MCF 10A (cell line): Measurements from ENCODE around the gene CACNA1D. TPM values are rescaled to one million over a fixed set of nuclear protein-coding genes. Genes with fewer than 3 reads are reported as not detected.
"Not testable (repeated sequence)": the region's sequence is repeated elsewhere in the genome, so short reads cannot be mapped to it uniquely, and the experiment has no call there.

Experiments used
- BruUV-seq: library from RNA; stranded (reverse); fragments of 400-500 nt; replicated peaks from 2 replicates; lab custom pipeline; 2021; lab: Mats Ljungman, UMichigan
- CTCF ChIA-PET: fragments of 300-600 bp; sonication (Branson Sonifier 250); formaldehyde crosslinking; extraction: SDS; loops from one replicate; lab custom pipeline; 2021; ENCODE audit warnings: antibody characterized with exemption, inconsistent platforms; lab: Yijun Ruan, JAX
- POLR2A ChIA-PET: fragments of 300-600, 350-650 bp; sonication (Branson Sonifier 250); formaldehyde crosslinking; extraction: SDS; loops from one replicate; lab custom pipeline; 2020; ENCODE audit warnings: antibody characterized with exemption, inconsistent platforms; lab: Yijun Ruan, JAX
- DNase-seq: peaks from one replicate; pipeline ENCODE4 v3.0.0-alpha.2; 2018; ENCODE audit not compliant: unreplicated experiment
- H3K27ac Mint-ChIP-seq: one replicate; pipeline ENCODE4 v1.8.0; 2022; ENCODE audit warnings: mild to moderate bottlenecking, low read depth, mixed read lengths; ENCODE audit not compliant: unreplicated experiment
- H3K27me3 Mint-ChIP-seq: one replicate; pipeline ENCODE4 v1.8.0; 2022; ENCODE audit warnings: mixed read lengths; ENCODE audit not compliant: insufficient read depth, unreplicated experiment
- H3K36me3 Mint-ChIP-seq: one replicate; pipeline ENCODE4 v1.8.0; 2022; ENCODE audit warnings: mild to moderate bottlenecking, moderate library complexity, mixed read lengths; ENCODE audit not compliant: insufficient read depth, unreplicated experiment
- H3K4me1 Mint-ChIP-seq: one replicate; pipeline ENCODE4 v1.8.0; 2022; ENCODE audit warnings: mixed read lengths; ENCODE audit not compliant: insufficient read depth, unreplicated experiment
- H3K4me3 Mint-ChIP-seq: one replicate; pipeline ENCODE4 v1.8.0; 2022; ENCODE audit warnings: mild to moderate bottlenecking, moderate library complexity, mixed read lengths; ENCODE audit not compliant: unreplicated experiment
- H3K9me3 Mint-ChIP-seq: one replicate; pipeline ENCODE4 v1.8.0; 2022; ENCODE audit warnings: mixed read lengths; ENCODE audit not compliant: unreplicated experiment
- intact Hi-C: fragments of 100-400 bp; cut with micrococcal nuclease; formaldehyde crosslinking; loops from 2 replicates; pipeline ENCODE4 v1.14.1; 2022
- total RNA-seq: library from RNA; stranded (reverse); gene quantifications from 2 replicates; pipeline ENCODE4 v1.2.3, GENCODE V29; 2022
- TF ChIP-seq, protein P1 (sequence below): fragments of 200-600 bp; IDR thresholded peaks from one replicate; pipeline ENCODE4 v1.8.0; 2022; ENCODE audit warnings: antibody characterized with exemption, mild to moderate bottlenecking; ENCODE audit not compliant: unreplicated experiment

The CACNA1D gene
- total RNA-seq, 1 experiment from 2014 or later: 0.26 TPM

DNA sequence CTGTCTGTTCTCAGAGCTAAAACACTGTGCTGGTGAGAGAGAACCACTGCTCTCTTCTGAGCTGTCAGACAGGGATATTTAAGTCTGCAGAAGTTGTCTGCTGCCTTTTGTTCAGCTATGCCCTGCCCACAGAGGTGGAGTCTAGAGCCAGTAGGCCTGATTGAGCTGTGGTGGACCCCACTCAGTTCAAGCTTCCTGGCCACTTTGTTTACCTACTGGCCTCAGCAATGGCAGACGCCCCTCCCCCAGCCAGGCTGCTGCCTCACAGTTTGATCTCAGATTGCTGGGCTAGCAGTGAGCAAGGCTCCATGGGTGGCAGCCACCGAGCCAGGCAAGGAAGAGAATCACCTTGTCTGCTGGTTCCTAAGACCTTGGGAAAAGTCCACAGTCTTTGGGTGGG is 21.0 kb upstream of the CACNA1D start:
- ChIA-PET POLR2A (no interaction called here), CTCF (interaction anchor here (0.7 kb wide), 1 partner anchor 45 kb away, joined by 3 read pairs; no protein-coding TSS in a partner anchor)
- Mint-ChIP-seq H3K27ac (no peak overlapping the region), H3K36me3 (no peaks in the 10 kb centered on the region), H3K9me3 (no peaks in the 10 kb centered on the region), H3K4me3 (no peak overlapping the region), H3K4me1 (no peaks in the 10 kb centered on the region), H3K27me3 (peaks cover 46% of the 10 kb centered on the region)
- BruUV-seq: no TSS peak
- intact Hi-C loops: no loop called here
- DNase-seq: no peak
- TF ChIP-seq, protein P1, sequence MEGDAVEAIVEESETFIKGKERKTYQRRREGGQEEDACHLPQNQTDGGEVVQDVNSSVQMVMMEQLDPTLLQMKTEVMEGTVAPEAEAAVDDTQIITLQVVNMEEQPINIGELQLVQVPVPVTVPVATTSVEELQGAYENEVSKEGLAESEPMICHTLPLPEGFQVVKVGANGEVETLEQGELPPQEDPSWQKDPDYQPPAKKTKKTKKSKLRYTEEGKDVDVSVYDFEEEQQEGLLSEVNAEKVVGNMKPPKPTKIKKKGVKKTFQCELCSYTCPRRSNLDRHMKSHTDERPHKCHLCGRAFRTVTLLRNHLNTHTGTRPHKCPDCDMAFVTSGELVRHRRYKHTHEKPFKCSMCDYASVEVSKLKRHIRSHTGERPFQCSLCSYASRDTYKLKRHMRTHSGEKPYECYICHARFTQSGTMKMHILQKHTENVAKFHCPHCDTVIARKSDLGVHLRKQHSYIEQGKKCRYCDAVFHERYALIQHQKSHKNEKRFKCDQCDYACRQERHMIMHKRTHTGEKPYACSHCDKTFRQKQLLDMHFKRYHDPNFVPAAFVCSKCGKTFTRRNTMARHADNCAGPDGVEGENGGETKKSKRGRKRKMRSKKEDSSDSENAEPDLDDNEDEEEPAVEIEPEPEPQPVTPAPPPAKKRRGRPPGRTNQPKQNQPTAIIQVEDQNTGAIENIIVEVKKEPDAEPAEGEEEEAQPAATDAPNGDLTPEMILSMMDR: no peak

DNA sequence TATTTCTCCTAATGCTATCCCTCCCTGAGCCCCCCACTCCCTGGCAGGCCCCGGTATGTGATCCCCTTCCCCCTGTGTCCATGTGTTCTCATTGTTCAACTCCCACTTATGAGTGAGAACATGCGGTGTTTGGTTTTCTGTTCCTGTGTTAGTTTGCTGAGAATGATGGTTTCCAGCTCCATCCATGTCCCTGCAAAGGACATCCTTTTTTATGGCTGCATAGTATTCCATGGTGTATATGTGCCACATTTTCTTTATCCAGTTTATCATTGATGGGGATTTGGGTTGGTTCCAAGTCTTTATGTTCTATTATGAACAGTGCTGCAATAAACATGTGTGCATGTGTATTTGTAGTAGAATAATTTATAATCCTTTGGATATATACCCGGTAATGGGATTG is 18.0 kb upstream of the CACNA1D start:
- H3K4me3 Mint-ChIP-seq, intact Hi-C loops, POLR2A ChIA-PET, CTCF ChIA-PET, H3K36me3 Mint-ChIP-seq, DNase-seq, BruUV-seq, H3K4me1 Mint-ChIP-seq, H3K27ac Mint-ChIP-seq, H3K9me3 Mint-ChIP-seq: not testable (repeated sequence)
- peaks cover 31% of the 10 kb centered on the region for H3K27me3 Mint-ChIP-seq

DNA sequence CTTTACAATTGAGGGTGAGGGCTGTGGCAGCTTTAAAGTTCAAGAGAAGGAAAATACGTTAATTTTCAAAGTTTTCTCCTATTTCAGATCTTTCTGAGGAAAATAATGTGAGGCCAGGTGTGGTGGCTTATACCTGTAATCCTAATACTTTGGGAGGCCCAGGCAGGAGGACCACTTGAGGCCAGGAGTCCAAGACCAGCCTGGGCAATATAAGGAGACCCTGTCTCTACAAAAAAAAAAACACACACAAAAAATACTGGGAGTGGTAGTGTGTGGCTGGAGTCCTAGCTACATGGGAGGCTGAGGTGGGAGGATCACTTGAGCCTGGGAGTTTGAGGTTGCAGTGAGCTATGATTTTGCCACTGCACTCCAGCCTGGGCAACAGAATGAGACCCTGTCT is 16.7 kb upstream of the CACNA1D start:
- H3K36me3 Mint-ChIP-seq, H3K9me3 Mint-ChIP-seq, intact Hi-C loops, H3K27ac Mint-ChIP-seq, H3K4me1 Mint-ChIP-seq, DNase-seq, H3K4me3 Mint-ChIP-seq, BruUV-seq, POLR2A ChIA-PET: not testable (repeated sequence)
- peaks cover 18% of the 10 kb centered on the region for H3K27me3 Mint-ChIP-seq
- CTCF ChIA-PET: interaction anchor here (0.5 to 0.7 kb wide), 4 partner anchors 21 to 422 kb away, joined by 3 to 5 read pairs (median 3); no protein-coding TSS in a partner anchor

DNA sequence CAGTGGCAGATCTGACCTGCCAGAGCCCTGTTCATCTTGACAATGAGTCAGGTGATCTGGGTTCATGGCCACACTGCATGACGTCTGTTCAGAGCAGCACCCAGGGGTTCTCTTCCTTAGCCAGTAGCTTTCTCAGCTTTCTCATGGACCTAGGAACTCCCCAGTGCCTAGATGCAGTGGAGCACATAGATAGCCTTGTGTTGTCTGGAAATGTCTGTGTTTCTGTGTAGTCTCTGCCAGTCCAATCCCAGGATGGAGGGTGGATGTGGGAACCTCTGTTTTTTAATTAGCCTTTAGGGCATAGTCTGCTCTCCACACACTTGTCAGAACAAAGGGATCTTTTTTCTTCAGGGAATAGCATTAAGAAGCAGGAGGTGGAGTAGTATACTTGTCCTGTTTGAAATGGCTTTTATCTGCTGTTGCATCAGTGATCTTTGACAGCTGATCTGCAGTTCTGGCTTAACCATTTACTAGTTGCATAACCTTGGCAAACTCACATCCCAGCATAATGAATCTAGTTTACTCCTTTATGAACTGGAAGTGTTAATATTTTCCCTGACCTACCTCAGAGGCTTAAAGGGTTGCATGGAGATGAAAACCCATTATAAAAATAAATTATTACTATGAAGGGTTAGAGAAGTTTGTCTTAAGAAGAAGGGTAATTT is 16.1 kb upstream of the CACNA1D start:
- H3K9me3 Mint-ChIP-seq: no peaks in the 10 kb centered on the region
- BruUV-seq: no TSS peak
- H3K4me3 Mint-ChIP-seq: no peak overlapping the region
- TF ChIP-seq, protein P1: no peak
- DNase-seq: no peak
- ChIA-PET CTCF (interaction anchor here (0.5 to 0.6 kb wide), 3 partner anchors 102 to 421 kb away, joined by 3 to 5 read pairs (median 3); no protein-coding TSS in a partner anchor), POLR2A (no interaction called here)
- intact Hi-C loops: no loop called here
- no peak overlapping the region for H3K27ac Mint-ChIP-seq
- H3K27me3 Mint-ChIP-seq: peaks cover 14% of the 10 kb centered on the region
- H3K4me1 Mint-ChIP-seq: no peaks in the 10 kb centered on the region
- no peaks in the 10 kb centered on the region for H3K36me3 Mint-ChIP-seq

DNA sequence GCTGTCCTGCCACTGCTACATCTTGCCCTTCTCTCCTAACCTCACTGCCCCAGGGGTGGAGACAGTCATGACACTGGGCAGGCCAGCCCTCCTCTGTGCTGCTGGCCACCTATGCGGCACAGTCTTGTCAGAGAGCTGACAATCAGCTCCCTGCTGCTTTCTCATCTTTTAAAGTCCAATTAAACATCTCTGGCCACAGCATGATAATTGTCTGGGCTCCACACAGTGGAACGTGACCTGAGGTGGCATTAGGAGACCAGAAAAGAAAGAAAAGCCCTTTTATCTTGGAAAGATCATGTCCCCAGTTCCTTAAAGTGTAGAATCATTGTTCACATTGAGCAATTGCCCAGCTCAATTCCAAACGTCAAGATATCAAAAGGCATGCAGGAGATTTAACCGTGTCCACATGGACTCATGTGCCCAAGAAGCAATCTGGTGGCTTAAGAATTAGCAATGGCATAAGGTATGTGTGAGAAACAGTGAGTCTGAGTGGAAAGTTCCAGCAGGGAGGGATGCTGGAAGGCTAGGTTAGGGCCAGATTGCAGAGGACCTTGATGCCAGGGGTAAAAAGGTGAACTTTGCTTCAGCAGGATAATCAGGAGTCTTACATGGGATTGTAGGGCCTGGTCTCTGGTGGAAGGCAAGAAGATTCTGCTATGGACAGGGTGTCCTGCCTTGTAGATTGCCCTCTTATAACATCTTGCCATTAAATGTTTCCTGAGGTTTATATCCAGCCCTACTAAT is 15.3 kb upstream of the CACNA1D start:
- Mint-ChIP-seq H3K4me3 (no peak overlapping the region), H3K27ac (no peak overlapping the region), H3K9me3 (no peaks in the 10 kb centered on the region), H3K4me1 (no peaks in the 10 kb centered on the region), H3K36me3 (no peaks in the 10 kb centered on the region), H3K27me3 (peaks cover 9% of the 10 kb centered on the region)
- POLR2A ChIA-PET: no interaction called here
- no TSS peak for BruUV-seq
- TF ChIP-seq, protein P1: no peak
- intact Hi-C loops: no loop called here
- no peak for DNase-seq
- CTCF ChIA-PET: interaction anchor here (0.6 to 0.7 kb wide), 2 partner anchors 131 to 1666 kb away, joined by 3 read pairs; no protein-coding TSS in a partner anchor
